Measurements from ENCODE around the gene FAM227A. TPM values are rescaled to one million over a fixed set of nuclear protein-coding genes. Genes with fewer than 3 reads are reported as not detected.
"Not testable (repeated sequence)": the region's sequence is repeated elsewhere in the genome, so short reads cannot be mapped to it uniquely, and the experiment has no call there.

Gene FAM227A
- total RNA-seq, 1 donor from 2014 or later = 0.30 TPM

- intact Hi-C loops (cut with micrococcal nuclease); H3K36me3 Mint-ChIP-seq (ENCODE audit: low read depth); DNase-seq; H3K27ac Mint-ChIP-seq; H3K4me1 Mint-ChIP-seq; H3K9me3 Mint-ChIP-seq; H3K4me3 Mint-ChIP-seq: not testable (repeated sequence)
- H3K27me3 Mint-ChIP-seq = peaks cover 17% of the 10 kb centered on the region
These were observed 11.9 kb downstream of the FAM227A start for GRCh38 chr22:38644245-38644644.

GRCh38 chr22:38641476-38642040 lies 14.6 kb downstream of the FAM227A start:
- peaks cover 12% of the 10 kb centered on the region for H3K27me3 Mint-ChIP-seq
- intact Hi-C loops (cut with micrococcal nuclease) = no loop called here
- no peaks in the 10 kb centered on the region for H3K36me3 Mint-ChIP-seq (ENCODE audit: low read depth)

GRCh38 chr22:38638728-38639127 lies 17.5 kb downstream of the FAM227A start:
- peaks cover 12% of the 10 kb centered on the region for H3K27me3 Mint-ChIP-seq
- H3K27ac Mint-ChIP-seq = no peak overlapping the region
- intact Hi-C loops (cut with micrococcal nuclease) = no loop called here
- no peak for DNase-seq
- no peaks in the 10 kb centered on the region for H3K4me1 Mint-ChIP-seq
- no peaks in the 10 kb centered on the region for H3K9me3 Mint-ChIP-seq
- H3K4me3 Mint-ChIP-seq = no peak overlapping the region
- no peaks in the 10 kb centered on the region for H3K36me3 Mint-ChIP-seq (ENCODE audit: low read depth)

More at GRCh38 chr22:38641476-38642040, 14.6 kb downstream of the FAM227A start:
- Mint-ChIP-seq H3K9me3 (no peaks in the 10 kb centered on the region), H3K4me3 (no peak overlapping the region), H3K27ac (no peak overlapping the region), H3K4me1 (no peaks in the 10 kb centered on the region)
- no peak for DNase-seq

DNA sequence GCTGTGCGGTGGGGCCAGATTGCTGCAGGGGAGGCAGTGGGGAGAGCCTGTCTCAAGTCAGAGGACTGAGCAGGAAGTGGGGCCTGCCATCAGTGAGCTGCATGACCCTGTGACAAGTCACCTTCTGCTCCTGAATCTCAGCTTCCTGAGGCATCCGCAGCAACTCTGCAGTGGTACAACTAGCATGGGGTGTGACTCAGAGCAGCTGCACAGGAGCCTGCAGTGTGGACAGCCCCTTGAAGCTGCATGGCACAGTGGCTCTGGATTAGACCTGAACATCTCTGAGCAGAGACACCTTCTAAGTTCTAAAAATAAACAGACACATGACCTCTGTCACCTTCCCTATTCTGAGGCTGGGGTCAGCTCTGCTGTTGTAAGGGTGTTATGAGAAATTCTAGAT lies 18.0 kb downstream of the FAM227A start:
- Mint-ChIP-seq H3K4me3 (no peak overlapping the region), H3K4me1 (no peaks in the 10 kb centered on the region), H3K36me3 (ENCODE audit: low read depth) (no peaks in the 10 kb centered on the region), H3K27me3 (peaks cover 12% of the 10 kb centered on the region), H3K9me3 (no peaks in the 10 kb centered on the region), H3K27ac (no peak overlapping the region)
- DNase-seq = no peak
- intact Hi-C loops (cut with micrococcal nuclease) = no loop called here

DNA sequence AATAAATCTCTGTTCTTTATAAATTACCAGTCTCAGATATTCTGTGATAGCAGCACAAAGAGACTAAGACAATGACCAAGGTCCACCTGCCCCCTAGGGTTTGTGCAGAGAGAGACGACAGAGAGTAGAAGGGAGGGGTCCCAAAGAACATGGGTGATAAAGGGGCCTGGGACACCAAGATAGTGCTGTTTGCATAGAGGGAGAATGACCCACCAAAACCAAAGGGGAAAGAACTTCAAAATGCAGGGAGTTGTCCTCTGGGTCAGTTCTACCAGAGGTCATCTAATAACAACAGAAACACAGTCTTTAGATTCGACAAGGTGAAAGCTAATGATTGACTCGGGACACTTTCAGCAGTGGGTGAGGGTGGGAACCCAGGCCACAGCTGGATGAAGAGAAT lies 23.7 kb downstream of the FAM227A start:
- intact Hi-C loops (cut with micrococcal nuclease) = no loop called here
- no peak overlapping the region for H3K27ac Mint-ChIP-seq

GRCh38 chr22:38631724-38632123 lies 24.5 kb downstream of the FAM227A start:
- Mint-ChIP-seq H3K27me3 (no peaks in the 10 kb centered on the region), H3K9me3 (no peaks in the 10 kb centered on the region), H3K4me3 (peak overlapping the region; percentile 24), H3K4me1 (peaks cover 10% of the 10 kb centered on the region), H3K36me3 (ENCODE audit: low read depth) (no peaks in the 10 kb centered on the region), H3K27ac (no peak overlapping the region)
- DNase-seq = peak; percentile 68
- intact Hi-C loops (cut with micrococcal nuclease) = no loop called here

More for the DNA sequence above, 23.7 kb downstream of the FAM227A start:
- DNase-seq = no peak
- Mint-ChIP-seq H3K9me3 (no peaks in the 10 kb centered on the region), H3K36me3 (ENCODE audit: low read depth) (no peaks in the 10 kb centered on the region), H3K4me1 (peaks cover 10% of the 10 kb centered on the region), H3K27me3 (no peaks in the 10 kb centered on the region), H3K4me3 (no peak overlapping the region)

- no peak overlapping the region for H3K4me3 Mint-ChIP-seq
These were observed 27.1 kb downstream of the FAM227A start for GRCh38 chr22:38629108-38629507.

GRCh38 chr22:38628444-38628843 lies 27.7 kb downstream of the FAM227A start:
- intact Hi-C loops (cut with micrococcal nuclease) = no loop called here
- no peaks in the 10 kb centered on the region for H3K36me3 Mint-ChIP-seq (ENCODE audit: low read depth)

More at GRCh38 chr22:38629108-38629507, 27.1 kb downstream of the FAM227A start:
- DNase-seq = no peak
- H3K27me3 Mint-ChIP-seq = no peaks in the 10 kb centered on the region
- H3K27ac Mint-ChIP-seq = no peak overlapping the region
- no peaks in the 10 kb centered on the region for H3K36me3 Mint-ChIP-seq (ENCODE audit: low read depth)
- peaks cover 10% of the 10 kb centered on the region for H3K4me1 Mint-ChIP-seq
- no peaks in the 10 kb centered on the region for H3K9me3 Mint-ChIP-seq
- intact Hi-C loops (cut with micrococcal nuclease) = no loop called here

DNA sequence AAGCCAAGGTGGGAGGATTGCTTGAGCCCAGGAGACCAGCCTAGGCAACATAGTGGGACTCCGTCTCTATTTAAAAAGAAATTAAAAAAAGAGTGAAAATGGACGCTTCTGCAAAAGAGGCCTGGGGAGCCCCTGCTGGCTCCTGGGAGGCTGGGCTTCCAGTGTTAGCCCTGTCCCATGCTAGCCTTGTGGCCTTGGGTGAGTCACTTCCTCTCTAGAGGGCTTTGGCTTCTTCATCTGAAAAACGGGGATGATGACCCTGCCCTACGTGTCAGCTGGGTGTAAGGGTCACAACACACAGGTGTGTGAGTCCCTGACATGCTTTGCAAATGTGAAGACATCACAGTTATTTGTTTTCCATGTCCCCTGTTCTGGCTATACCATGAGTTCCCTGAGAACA lies 32.8 kb downstream of the FAM227A start:
- H3K27ac Mint-ChIP-seq = no peak overlapping the region
- H3K27me3 Mint-ChIP-seq = peaks cover 3% of the 10 kb centered on the region

More at GRCh38 chr22:38628444-38628843, 27.7 kb downstream of the FAM227A start:
- H3K27ac Mint-ChIP-seq = no peak overlapping the region
- H3K27me3 Mint-ChIP-seq = no peaks in the 10 kb centered on the region
- DNase-seq = no peak
- H3K4me3 Mint-ChIP-seq = no peak overlapping the region
- H3K4me1 Mint-ChIP-seq = peaks cover 10% of the 10 kb centered on the region
- no peaks in the 10 kb centered on the region for H3K9me3 Mint-ChIP-seq

DNA sequence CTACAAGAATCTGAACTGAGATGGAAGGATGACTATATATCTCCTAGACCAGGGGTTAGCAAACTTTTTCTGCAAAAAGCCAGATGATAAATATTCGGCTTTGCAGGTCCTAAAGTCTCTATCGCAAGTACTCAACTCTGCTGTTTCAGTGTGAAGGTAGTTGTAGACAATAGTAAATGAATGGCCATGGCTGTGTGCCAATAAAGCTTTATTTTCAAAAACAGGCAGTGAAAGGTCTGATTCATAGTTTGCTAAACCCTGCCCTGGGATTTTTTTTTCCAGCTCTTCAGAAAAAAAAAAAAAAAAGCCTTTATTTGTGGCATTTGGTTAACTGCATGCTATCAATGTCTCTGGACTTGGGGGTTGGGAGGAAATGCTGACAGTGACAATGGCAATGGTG lies 37.5 kb downstream of the FAM227A start:
- Mint-ChIP-seq H3K27me3 (peaks cover 6% of the 10 kb centered on the region), H3K4me3 (no peak overlapping the region), H3K36me3 (ENCODE audit: low read depth) (no peaks in the 10 kb centered on the region), H3K4me1 (no peaks in the 10 kb centered on the region), H3K9me3 (no peaks in the 10 kb centered on the region), H3K27ac (no peak overlapping the region)
- DNase-seq = no peak
- intact Hi-C loops (cut with micrococcal nuclease) = no loop called here

More for the DNA sequence above, 32.8 kb downstream of the FAM227A start:
- DNase-seq = no peak
- H3K4me3 Mint-ChIP-seq = no peak overlapping the region
- no peaks in the 10 kb centered on the region for H3K4me1 Mint-ChIP-seq
- H3K36me3 Mint-ChIP-seq (ENCODE audit: low read depth) = no peaks in the 10 kb centered on the region
- intact Hi-C loops (cut with micrococcal nuclease) = no loop called here
- no peaks in the 10 kb centered on the region for H3K9me3 Mint-ChIP-seq

GRCh38 chr22:38618258-38618657 lies 37.9 kb downstream of the FAM227A start:
- DNase-seq = no peak

DNA sequence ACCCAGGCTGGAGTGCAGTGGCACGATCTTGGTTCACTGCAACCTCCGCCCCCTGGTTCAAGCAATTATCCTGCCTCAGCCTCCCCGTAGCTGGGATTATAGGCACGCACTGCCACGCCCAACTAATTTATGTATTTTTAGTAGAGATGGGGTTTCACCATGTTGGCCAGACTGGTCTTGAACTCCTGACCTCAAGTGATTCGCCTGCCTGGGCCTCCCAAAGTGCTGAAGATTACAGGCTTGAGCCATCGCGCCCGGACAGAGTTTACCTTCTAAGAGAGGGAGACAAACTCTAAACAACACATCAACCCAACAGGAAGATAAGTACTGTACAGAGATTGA lies 41.2 kb downstream of the FAM227A start:
- H3K4me3 Mint-ChIP-seq; DNase-seq; H3K4me1 Mint-ChIP-seq; intact Hi-C loops (cut with micrococcal nuclease); H3K27me3 Mint-ChIP-seq; H3K27ac Mint-ChIP-seq; H3K9me3 Mint-ChIP-seq; H3K36me3 Mint-ChIP-seq (ENCODE audit: low read depth): not testable (repeated sequence)

More at GRCh38 chr22:38618258-38618657, 37.9 kb downstream of the FAM227A start:
- no peaks in the 10 kb centered on the region for H3K36me3 Mint-ChIP-seq (ENCODE audit: low read depth)
- no peak overlapping the region for H3K4me3 Mint-ChIP-seq
- intact Hi-C loops (cut with micrococcal nuclease) = no loop called here
- H3K4me1 Mint-ChIP-seq = no peaks in the 10 kb centered on the region
- no peaks in the 10 kb centered on the region for H3K9me3 Mint-ChIP-seq
- H3K27ac Mint-ChIP-seq = no peak overlapping the region
- peaks cover 6% of the 10 kb centered on the region for H3K27me3 Mint-ChIP-seq

GRCh38 chr22:38614332-38615063 lies 41.7 kb downstream of the FAM227A start:
- no peaks in the 10 kb centered on the region for H3K4me1 Mint-ChIP-seq
- no peaks in the 10 kb centered on the region for H3K36me3 Mint-ChIP-seq (ENCODE audit: low read depth)
- no peaks in the 10 kb centered on the region for H3K9me3 Mint-ChIP-seq
- no peak overlapping the region for H3K4me3 Mint-ChIP-seq
- H3K27ac Mint-ChIP-seq = no peak overlapping the region
- intact Hi-C loops (cut with micrococcal nuclease) = no loop called here
- H3K27me3 Mint-ChIP-seq = peaks cover 6% of the 10 kb centered on the region
- DNase-seq = no peak

- intact Hi-C loops (cut with micrococcal nuclease) = no loop called here
- Mint-ChIP-seq H3K4me1 (no peaks in the 10 kb centered on the region), H3K4me3 (no peak overlapping the region), H3K9me3 (no peaks in the 10 kb centered on the region), H3K27me3 (peaks cover 3% of the 10 kb centered on the region), H3K36me3 (ENCODE audit: low read depth) (no peaks in the 10 kb centered on the region), H3K27ac (no peak overlapping the region)
- DNase-seq = no peak
These were observed 42.6 kb downstream of the FAM227A start for GRCh38 chr22:38613588-38613987.
